K562 (cell line): Measurements from ENCODE around the gene RBP3. TPM values are rescaled to one million over a fixed set of nuclear protein-coding genes. Genes with fewer than 3 reads are reported as not detected.

Experiments
- ATAC-seq: fragments of 200-7000 bp; cut with Tn5 transposase; 3 replicates; pipeline ENCODE4 v1.9.1; 2020; ENCODE audit warnings: moderate library complexity
- BruUV-seq: library from RNA; stranded (reverse); fragments of 400-500 nt; replicated peaks from 2 replicates; lab custom pipeline; 2021; lab: Mats Ljungman, UMichigan
- CTCF ChIA-PET: fragments of 300-600 bp; formaldehyde crosslinking; extraction: SDS; loops from one replicate; lab custom pipeline; 2021; ENCODE audit warnings: low intra/inter-chr PET ratio; lab: Yijun Ruan, JAX
- POLR2A ChIA-PET: fragments of 300-600, 350-650 bp; sonication (Branson Sonifier 250); formaldehyde crosslinking; extraction: SDS; loops from one replicate; lab custom pipeline; 2021; ENCODE audit warnings: antibody characterized with exemption, inconsistent platforms; lab: Yijun Ruan, JAX
- DNase-seq, 4 experiments: peaks; one replicate each; pipeline versions ENCODE4 v3.0.0 to v3.0.0-alpha.2; 2011 to 2018; ENCODE audit warnings: low spot score in 3 of 4, mixed read lengths in 3 of 4; ENCODE audit errors: extremely low read depth in 1 of 4
- FAIRE-seq: peaks from 2 replicates; lab custom pipeline; 2011; peaks lifted over from hg19 to GRCh38; lab: Jason Lieb, UNC
- H2AFZ ChIP-seq: 2 replicates; pipeline ENCODE4 v1.6.0; 2011; ENCODE audit warnings: low read depth, low read length, control low read depth, inconsistent platforms
- H3K27ac ChIP-seq: fragments of 200-600 bp; 3 replicates; pipeline ENCODE4 v1.8.0; 2011; ENCODE audit warnings: low read depth, mild to moderate bottlenecking, control low read depth, inconsistent platforms, low read length, moderate library complexity, mixed read lengths; ENCODE audit errors: extremely low read depth
- H3K27me3 ChIP-seq, 2 experiments: fragments of 300-600 bp in 1 of 2; 2 replicates in 1 of 2; 3 replicates in 1 of 2; pipeline versions ENCODE4 v1.6.0 to v1.8.0; 2011; ENCODE audit warnings: inconsistent platforms in 2 of 2, low read length in 2 of 2, mild to moderate bottlenecking in 1 of 2, mixed read lengths in 1 of 2, moderate library complexity in 1 of 2; ENCODE audit not compliant: control insufficient read depth in 2 of 2, insufficient read depth in 2 of 2
- H3K36me3 ChIP-seq: fragments of 300-600 bp; 3 replicates; pipeline ENCODE4 v1.8.0; 2011; ENCODE audit warnings: mild to moderate bottlenecking, low read length, inconsistent platforms; ENCODE audit not compliant: control insufficient read depth, insufficient read depth
- H3K4me1 ChIP-seq, 2 experiments: fragments of 200-600 bp in 1 of 2; replicated peaks in 1 of 2; 2 replicates in 1 of 2; 3 replicates in 1 of 2; pipeline versions ENCODE4 v1.5.1 to v1.8.0; 2011; ENCODE audit warnings: inconsistent platforms in 2 of 2, low read length in 2 of 2, mild to moderate bottlenecking in 1 of 2, mixed read lengths in 1 of 2, moderate library complexity in 1 of 2; ENCODE audit not compliant: control insufficient read depth in 2 of 2, insufficient read depth in 2 of 2
- H3K4me2 ChIP-seq: 2 replicates; pipeline ENCODE4 v1.6.1; 2011; ENCODE audit warnings: low read length, control low read depth, inconsistent platforms, mixed read lengths; ENCODE audit not compliant: insufficient read depth
- H3K4me3 ChIP-seq: fragments of 200-600 bp; sonication (generic), shearing (Covaris generic); 2 replicates; pipeline ENCODE4 v1.5.1; 2016; ENCODE audit warnings: control low read depth, inconsistent platforms
- H3K79me2 ChIP-seq: fragments of 200-600 bp; 3 replicates; pipeline ENCODE4 v1.8.0; 2011; ENCODE audit warnings: low read length, inconsistent platforms; ENCODE audit not compliant: control insufficient read depth, insufficient read depth
- H3K9ac ChIP-seq, 2 experiments: 2 replicates each; pipeline versions ENCODE4 v1.6.0 to v1.6.1; 2011; ENCODE audit warnings: low read depth in 2 of 2, low read length in 2 of 2, control low read depth in 1 of 2, inconsistent platforms in 1 of 2, mild to moderate bottlenecking in 1 of 2, mixed read lengths in 1 of 2; ENCODE audit not compliant: insufficient read depth in 1 of 2
- H3K9me1 ChIP-seq: one replicate; pipeline ENCODE4 v1.6.0; 2011; ENCODE audit warnings: inconsistent platforms, mild to moderate bottlenecking, low read length, moderate library complexity; ENCODE audit not compliant: control insufficient read depth, insufficient read depth
- H3K9me3 ChIP-seq: replicated peaks from 2 replicates; pipeline ENCODE4 v1.5.1; 2011; ENCODE audit warnings: low read depth, low read length, inconsistent platforms; ENCODE audit not compliant: control insufficient read depth, insufficient read depth
- H4K20me1 ChIP-seq: replicated peaks from 2 replicates; pipeline ENCODE4 v1.6.1; 2011; ENCODE audit warnings: low read length, inconsistent platforms, mixed read lengths; ENCODE audit not compliant: control insufficient read depth, insufficient read depth
- ARID3A ChIP-seq: IDR thresholded peaks from 2 replicates; pipeline ENCODE4 v1.6.1; 2012; ENCODE audit warnings: low read depth, low read length, improper control_type of control experiment, borderline replicate concordance
- CTCFL ChIP-seq: IDR thresholded peaks from 2 replicates; pipeline ENCODE4 v1.6.1; 2011; ENCODE audit warnings: borderline replicate concordance, low read depth, mild to moderate bottlenecking, moderate library complexity, low read length; ENCODE audit not compliant: insufficient read depth, poor library complexity, severe bottlenecking
- SIN3A ChIP-seq, 2 experiments: fragments of 150-350 bp in 1 of 2; IDR thresholded peaks; 2 replicates each; pipeline ENCODE4 v1.6.1; 2011 to 2016; ENCODE audit warnings: borderline replicate concordance in 2 of 2, low read depth in 2 of 2, low read length in 2 of 2, mild to moderate bottlenecking in 2 of 2, moderate library complexity in 2 of 2; ENCODE audit not compliant: control insufficient read depth in 1 of 2
- ZNF347 ChIP-seq: fragments of 450-650 bp; formaldehyde crosslinking; IDR thresholded peaks from 2 replicates; pipeline ENCODE4 v1.4.0; 2020; ENCODE audit warnings: low read depth, mild to moderate bottlenecking, moderate library complexity
- WGBS: fragments of 100-300 bp; shearing (Covaris generic); methylation state at CpG from one replicate; pipeline ENCODE4 v1.1.6; 2016; ENCODE audit warnings: low coverage, mixed read lengths; ENCODE audit not compliant: insufficient coverage; ENCODE audit errors: missing lambda C conversion rate; 5-methylcytosine and 5-hydroxymethylcytosine counted together
- in situ Hi-C: fragments of 300-500 bp; cut with MboI; formaldehyde crosslinking; loops from 4 replicates; pipeline ENCODE4 v1.15.0; 2018; ENCODE audit warnings: inconsistent platforms, mixed read lengths
- intact Hi-C: fragments of 100-400 bp; cut with micrococcal nuclease; formaldehyde crosslinking; loops from 2 replicates; pipeline ENCODE4 v1.14.2; 2022
- polyA plus RNA-seq, 8 experiments: library from polyadenylated mRNA; depleted of rRNA in 4 of 8; stranded (reverse) in 5 of 8; unstranded in 3 of 8; fragments of >200 nt; fragmentation: Nextera tagmentation in 2 of 8; fragmentation: Illumina TruSeq in 1 of 8; extraction: Ambion mirVana in 2 of 8; extraction: Trizol in 1 of 8; gene quantifications; 2 replicates each; pipeline versions ENCODE4 v1.2.1 to v1.2.3, GENCODE V29; 2011 to 2014; ENCODE audit warnings: inconsistent platforms in 1 of 8, missing spikeins in 1 of 8
- total RNA-seq, 7 experiments: library from RNA; depleted of rRNA in 6 of 7; stranded (reverse); fragments of >200 nt in 6 of 7; fragmentation: Illumina TruSeq in 2 of 7; extraction: Trizol in 2 of 7; gene quantifications; 2 replicates each; pipeline versions ENCODE4 v1.2.1 to v1.2.3, GENCODE V29; 2011 to 2021; ENCODE audit warnings: low replicate concordance in 1 of 7

The RBP3 gene
- total and polyA plus RNA-seq, 9 of the 15 experiments (the other 6 are each of a cell fraction or from before 2014, with no cell fraction given) = not detected

GRCh38 chr10:47332946-47333345, 15.2 kb upstream of the RBP3 start (continued):
- TF ChIP-seq ARID3A (no peak), ZNF347 (CRISPR knock-in tag) (no peak), CTCFL (no peak), SIN3A (IDR thresholded peaks at IDR 0.05; ENCODE audit: borderline replicate concordance in 2 of 2, control insufficient read depth in 1 of 2, low read depth in 2 of 2, low read length in 2 of 2) (no peak)

- peaks cover 24 to 35% of the 10 kb centered on the region in 2 experiments for H3K4me1 ChIP-seq
- no peak overlapping the region for H3K9ac ChIP-seq
- in situ Hi-C loops = no loop called here
- ATAC-seq = no peak
- H3K9me3 ChIP-seq = no peaks in the 10 kb centered on the region
- CTCF ChIA-PET = no interaction called here
- POLR2A ChIA-PET = no interaction called here
- H3K4me3 ChIP-seq = no peak overlapping the region
- 23% methylated on average over 6 of the region's 6 CpGs for WGBS
- FAIRE-seq = no peak
- BruUV-seq = no TSS peak
- no peak overlapping the region for H3K27ac ChIP-seq
- no peak for DNase-seq
- H3K4me2 ChIP-seq = no peak overlapping the region
- H3K9me1 ChIP-seq = no peaks in the 10 kb centered on the region
- no peaks in the 10 kb centered on the region for H3K79me2 ChIP-seq
- no peaks in the 10 kb centered on the region; a peak in 1 of 5 replicates for H3K27me3 ChIP-seq
- no peaks in the 10 kb centered on the region for H3K36me3 ChIP-seq
- no peaks in the 10 kb centered on the region for H4K20me1 ChIP-seq
- H2AFZ ChIP-seq = no peak overlapping the region
- intact Hi-C loops = no loop called here
Observed at GRCh38 chr10:47333532-47333931, 14.6 kb upstream of the RBP3 start.
